GM18858 (cell line): Measurements from ENCODE around the gene PRRC2B.
"Not testable (repeated sequence)": the region's sequence is repeated elsewhere in the genome, so short reads cannot be mapped to it uniquely, and the experiment has no call there.

Experiments used
- ATAC-seq: cut with Tn5 transposase; IDR thresholded peaks from one replicate; pipeline ENCODE4 v1.9.1; 2021; ENCODE audit not compliant: unreplicated experiment

PRRC2B gene

GRCh38 chr9:131467214-131467935 lies 73.5 kb downstream of the PRRC2B start:
- no peak for ATAC-seq

GRCh38 chr9:131468031-131468430 lies 74.1 kb downstream of the PRRC2B start:
- ATAC-seq = no peak

DNA sequence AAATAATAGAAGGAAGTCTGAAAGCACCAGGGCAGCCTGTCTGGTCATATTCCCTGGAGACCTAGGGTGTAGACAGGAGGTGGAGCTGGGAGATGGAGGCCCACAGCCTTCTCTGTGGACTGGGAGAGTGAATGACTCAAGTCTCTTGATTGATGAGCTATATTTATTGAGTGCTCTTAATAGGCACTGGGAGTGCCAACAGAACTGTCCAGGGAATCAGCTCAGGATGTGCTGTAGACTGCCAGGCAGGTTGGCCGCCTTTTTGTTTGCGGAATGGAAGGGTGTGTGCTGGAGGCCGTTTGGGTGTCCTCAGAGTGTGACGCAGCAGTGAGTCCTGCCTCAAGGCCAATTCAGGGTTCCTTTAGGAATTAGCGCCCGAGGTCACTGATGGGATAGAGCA lies 75.5 kb downstream of the PRRC2B start:
- no peak for ATAC-seq

- no peak for ATAC-seq
Observed at GRCh38 chr9:131469951-131470350, 76.1 kb downstream of the PRRC2B start.

GRCh38 chr9:131470581-131470991 lies 76.7 kb downstream of the PRRC2B start:
- no peak for ATAC-seq

- not testable (repeated sequence) for ATAC-seq
Observed at GRCh38 chr9:131472085-131472484, 78.2 kb downstream of the PRRC2B start.

GRCh38 chr9:131473198-131473885 lies 79.5 kb downstream of the PRRC2B start:
- ATAC-seq = no peak

- ATAC-seq = no peak
Observed at GRCh38 chr9:131473891-131474290, 80.0 kb downstream of the PRRC2B start.

DNA sequence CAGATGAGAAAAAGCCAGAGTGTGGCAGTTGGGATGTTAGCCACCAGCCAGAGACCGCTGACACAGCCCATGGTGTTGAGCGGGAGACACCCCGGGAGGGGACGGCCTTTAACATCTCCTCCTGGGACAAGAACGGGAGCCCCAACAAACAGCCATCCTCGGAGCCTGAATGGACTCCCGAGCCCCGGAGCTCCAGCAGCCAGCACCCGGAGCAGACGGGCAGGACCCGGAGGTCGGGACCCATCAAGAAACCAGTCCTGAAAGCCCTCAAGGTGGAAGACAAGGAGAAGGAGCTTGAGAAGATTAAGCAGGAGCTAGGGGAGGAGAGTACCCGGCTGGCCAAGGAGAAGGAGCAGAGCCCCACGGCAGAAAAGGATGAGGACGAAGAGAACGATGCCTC lies 80.8 kb downstream of the PRRC2B start:
- no peak for ATAC-seq

DNA sequence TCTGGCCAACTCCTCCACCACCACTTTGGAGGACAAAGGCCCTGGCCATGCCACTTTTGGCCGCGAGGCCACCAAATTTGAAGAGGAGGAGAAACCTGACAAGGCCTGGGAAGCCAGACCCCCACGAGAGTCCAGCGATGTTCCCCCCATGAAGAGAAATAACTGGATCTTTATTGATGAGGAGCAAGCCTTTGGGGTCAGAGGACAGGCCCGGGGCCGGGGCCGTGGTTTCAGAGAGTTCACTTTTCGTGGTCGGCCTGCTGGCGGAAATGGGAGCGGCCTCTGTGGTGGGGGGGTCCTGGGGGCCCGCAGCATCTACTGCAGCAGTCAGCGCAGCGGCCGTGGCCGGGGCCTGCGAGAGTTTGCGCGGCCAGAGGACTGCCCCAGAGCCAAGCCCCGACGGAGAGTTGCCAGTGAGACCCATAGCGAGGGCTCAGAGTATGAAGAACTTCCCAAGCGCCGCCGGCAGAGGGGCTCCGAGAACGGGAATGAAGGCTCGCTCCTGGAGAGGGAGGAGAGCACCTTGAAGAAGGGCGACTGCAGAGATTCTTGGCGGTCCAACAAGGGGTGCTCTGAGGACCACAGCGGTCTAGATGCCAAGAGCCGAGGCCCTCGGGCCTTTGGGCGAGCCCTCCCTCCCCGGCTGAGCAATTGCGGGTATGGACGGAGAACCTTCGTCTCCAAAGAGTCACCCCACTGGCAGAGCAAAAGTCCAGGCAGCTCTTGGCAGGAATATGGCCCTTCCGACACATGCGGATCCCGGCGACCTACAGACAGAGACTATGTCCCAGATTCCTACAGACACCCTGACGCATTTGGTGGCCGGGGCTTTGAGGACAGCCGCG lies 81.4 kb downstream of the PRRC2B start:
- no peak for ATAC-seq

DNA sequence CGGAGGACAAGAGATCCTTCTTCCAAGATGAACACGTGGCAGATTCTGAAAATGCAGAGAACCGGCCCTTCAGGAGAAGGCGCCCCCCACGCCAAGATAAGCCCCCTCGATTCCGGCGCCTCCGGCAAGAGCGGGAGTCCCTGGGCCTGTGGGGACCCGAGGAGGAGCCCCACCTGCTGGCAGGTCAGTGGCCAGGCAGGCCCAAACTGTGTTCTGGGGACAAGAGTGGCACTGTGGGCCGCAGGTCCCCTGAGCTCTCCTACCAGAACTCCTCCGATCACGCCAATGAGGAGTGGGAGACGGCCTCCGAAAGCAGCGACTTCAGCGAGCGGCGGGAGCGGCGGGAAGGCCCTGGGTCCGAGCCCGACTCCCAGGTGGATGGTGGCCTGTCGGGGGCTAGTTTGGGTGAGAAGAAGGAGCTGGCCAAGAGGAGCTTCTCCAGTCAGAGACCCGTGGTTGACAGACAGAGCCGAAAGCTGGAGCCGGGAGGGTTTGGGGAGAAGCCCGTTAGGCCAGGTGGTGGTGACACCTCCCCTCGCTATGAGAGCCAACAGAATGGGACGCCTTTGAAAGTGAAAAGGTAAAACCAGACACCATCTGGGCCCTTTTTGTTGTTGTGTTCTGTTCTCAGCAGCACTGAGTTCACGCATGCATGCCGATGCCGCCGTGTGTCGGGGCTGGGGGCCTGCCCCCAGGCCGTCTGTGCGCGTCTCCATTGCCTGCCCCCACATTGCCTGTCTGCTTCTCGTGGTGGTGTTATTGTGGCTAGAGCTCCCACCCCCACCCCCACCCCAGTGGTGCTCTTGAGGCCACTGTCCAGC lies 82.3 kb downstream of the PRRC2B start:
- no peak for ATAC-seq

GRCh38 chr9:131476777-131477345 lies 83.0 kb downstream of the PRRC2B start:
- ATAC-seq = no peak

DNA sequence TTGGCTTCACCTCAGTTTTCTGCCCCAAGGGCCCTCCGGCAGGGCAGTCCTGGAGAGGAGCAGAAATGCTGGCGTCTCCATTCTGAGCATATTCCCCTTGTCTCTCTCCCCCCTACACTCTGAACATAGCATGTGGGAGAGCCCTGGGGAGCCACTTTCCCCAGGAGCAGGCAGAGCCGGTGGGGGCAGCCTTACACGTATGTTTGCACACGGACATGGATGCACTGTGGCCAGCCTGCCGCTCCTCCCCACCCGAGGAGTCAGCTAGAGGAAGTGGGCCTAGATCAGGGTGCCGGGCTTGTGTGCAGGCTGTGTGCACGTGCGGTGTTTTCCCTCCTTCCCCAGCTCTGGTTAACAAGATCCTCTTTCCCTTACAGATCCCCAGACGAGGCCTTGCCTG lies 83.5 kb downstream of the PRRC2B start:
- ATAC-seq = no peak

GRCh38 chr9:131477816-131478419 lies 84.0 kb downstream of the PRRC2B start:
- ATAC-seq = no peak

DNA sequence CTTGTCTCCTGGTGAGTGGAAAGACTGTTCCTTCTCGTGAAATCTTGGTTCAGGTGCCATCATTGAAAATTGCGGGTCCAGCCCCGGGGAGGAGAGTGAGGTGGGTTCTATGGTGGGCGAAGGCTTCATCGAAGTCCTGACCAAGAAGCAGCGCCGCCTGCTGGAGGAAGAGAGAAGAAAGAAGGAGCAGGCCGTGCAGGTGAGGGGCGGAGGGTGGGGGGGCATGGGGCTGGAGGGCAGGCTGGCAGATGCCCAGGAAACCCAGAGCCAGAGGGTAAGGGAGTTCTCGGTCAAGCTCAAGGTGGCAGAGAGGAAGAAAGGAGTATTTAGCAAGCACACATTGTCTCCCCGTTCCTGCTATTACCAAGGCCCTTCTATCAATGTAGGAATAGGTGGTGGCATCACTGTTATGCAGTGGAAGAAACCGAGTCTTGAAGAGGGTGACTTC lies 84.6 kb downstream of the PRRC2B start:
- no peak for ATAC-seq

GRCh38 chr9:131478911-131479310 lies 85.0 kb downstream of the PRRC2B start:
- ATAC-seq = no peak

DNA sequence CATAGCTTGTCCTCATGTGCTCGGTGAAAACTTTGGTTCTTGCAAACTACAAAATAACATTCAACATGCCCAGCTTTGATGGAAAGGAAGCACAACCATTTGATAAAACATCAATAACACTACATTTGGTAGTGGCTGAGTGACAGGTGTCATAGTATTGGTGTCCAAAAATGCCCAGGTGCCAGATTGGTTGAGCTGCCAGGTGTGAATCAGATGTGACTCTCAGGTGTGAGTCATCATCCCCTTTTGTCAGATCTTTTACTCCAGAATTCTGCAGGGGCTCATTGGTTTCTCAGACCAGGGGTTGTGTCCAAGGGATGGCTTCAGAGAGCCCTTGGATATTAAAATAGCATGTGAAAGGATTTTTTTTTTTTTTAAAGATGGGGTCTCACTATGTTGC lies 86.4 kb downstream of the PRRC2B start:
- ATAC-seq = no peak

DNA sequence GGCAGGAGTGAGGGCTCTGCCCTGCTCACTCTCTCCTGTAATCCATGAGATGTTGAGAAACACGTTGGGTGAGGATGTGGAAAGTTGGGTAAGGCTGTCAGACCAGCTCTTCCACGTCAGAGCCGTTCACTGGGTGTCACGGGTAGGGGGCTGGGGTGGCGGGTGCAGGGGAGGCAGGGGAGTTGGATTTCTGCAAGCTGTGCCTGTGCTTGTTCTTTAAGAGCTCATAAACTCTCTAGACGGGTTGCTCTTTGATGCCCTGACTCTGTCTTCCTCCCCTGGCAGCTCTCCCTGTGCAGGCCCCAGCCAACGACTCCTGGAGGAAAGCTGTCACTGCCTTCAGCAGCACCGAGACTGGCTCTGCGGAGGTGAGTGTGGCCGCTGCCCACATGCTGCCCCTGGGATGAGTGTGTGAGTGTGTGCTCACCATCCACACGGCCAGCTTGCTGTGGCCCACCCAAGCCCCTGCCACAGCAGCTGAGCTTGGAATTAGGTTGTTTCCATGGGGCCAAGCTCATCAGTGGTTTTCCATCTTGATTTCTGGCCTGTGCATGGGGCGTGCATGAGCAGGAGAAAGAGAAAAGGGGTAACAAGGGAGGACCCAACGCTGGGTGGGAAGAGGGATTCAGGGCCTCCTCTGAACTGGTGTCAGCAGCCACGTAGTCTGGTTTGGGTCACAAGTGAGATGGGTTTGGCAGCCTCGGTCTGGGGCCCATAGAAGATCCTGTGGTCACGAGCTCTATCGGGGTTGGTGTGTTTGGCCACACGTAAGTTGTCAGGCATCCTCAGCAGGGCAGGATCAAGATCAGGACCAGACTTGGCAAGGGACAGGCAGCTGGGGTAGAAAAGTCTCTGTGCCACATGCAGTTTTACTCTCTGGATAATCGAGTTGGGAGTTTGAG lies 87.8 kb downstream of the PRRC2B start:
- no peak for ATAC-seq
